Ovary (tissue), 3 donors: ENCODE data around the gene RFC3.

Source experiments
- CTCF ChIP-seq, 3 donors: fragments of 450-650 bp in 2 of 3; fragments of 200-600 bp in 1 of 3; IDR thresholded peaks; one replicate each; pipeline versions ENCODE4 v1.5.1 to v1.8.0; 2016 to 2022; ENCODE audit warnings: antibody characterized with exemption in 3 of 3, mild to moderate bottlenecking in 1 of 3
- POLR2A ChIP-seq: fragments of 450-650 bp; IDR thresholded peaks from one replicate; pipeline ENCODE4 v1.6.1; 2017; ENCODE audit warnings: antibody characterized with exemption, mild to moderate bottlenecking, moderate library complexity
- donor health status: DM: no; HTN: no; CAD: no.

GRCh38 chr13:33832872-33833271 is 14.9 kb downstream of the RFC3 start:
- TF ChIP-seq CTCF (IDR thresholded peaks at IDR 0.05) (no peak), POLR2A (no peak)
